ENCODE results near the gene PLEKHM1.
"Not testable (repeated sequence)": the region's sequence is repeated elsewhere in the genome, so short reads cannot be mapped to it uniquely, and the experiment has no call there.

Gene PLEKHM1

GRCh38 chr17:45468293-45469203 is 22.0 kb downstream of the PLEKHM1 start:
- DNase-seq; intact Hi-C loops (cut with DNase I): not testable (repeated sequence)

GRCh38 chr17:45461524-45462327 is 28.8 kb downstream of the PLEKHM1 start:
- intact Hi-C loops (cut with DNase I) = not testable (repeated sequence)
- peak in 1 of 10 donors; percentile 35 for DNase-seq

- intact Hi-C loops (cut with DNase I) = not testable (repeated sequence)
- peak in 1 of 10 donors; percentile 38 for DNase-seq
Measured at GRCh38 chr17:45460422-45460821, 30.1 kb downstream of the PLEKHM1 start.

DNA sequence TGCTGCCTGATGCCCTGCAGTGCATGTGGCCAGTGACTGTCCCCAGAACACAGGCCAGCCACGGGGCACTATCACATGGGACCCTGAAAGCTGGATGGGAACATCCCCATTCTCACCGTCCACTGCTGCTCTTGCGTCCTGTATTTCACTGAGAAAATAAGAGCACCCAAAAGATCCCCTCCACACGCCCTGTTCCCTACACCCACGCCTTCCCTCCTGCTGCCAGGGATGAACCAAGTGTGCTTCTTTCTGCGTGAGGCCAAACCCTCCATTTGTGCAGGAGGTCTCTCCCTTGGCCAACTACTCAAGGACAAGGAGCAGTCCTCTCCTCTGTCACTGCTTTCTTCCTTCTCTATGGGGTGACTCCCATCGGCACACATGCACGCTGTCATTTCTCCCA is 36.2 kb downstream of the PLEKHM1 start:
- peak in 1 of 10 donors; percentile 12 for DNase-seq
- intact Hi-C loops (cut with DNase I) = not testable (repeated sequence)

- intact Hi-C loops (cut with DNase I) = not testable (repeated sequence)
- DNase-seq = peak in 1 of 10 donors; percentile 69
Measured at GRCh38 chr17:45453731-45454130, 36.8 kb downstream of the PLEKHM1 start.

DNA sequence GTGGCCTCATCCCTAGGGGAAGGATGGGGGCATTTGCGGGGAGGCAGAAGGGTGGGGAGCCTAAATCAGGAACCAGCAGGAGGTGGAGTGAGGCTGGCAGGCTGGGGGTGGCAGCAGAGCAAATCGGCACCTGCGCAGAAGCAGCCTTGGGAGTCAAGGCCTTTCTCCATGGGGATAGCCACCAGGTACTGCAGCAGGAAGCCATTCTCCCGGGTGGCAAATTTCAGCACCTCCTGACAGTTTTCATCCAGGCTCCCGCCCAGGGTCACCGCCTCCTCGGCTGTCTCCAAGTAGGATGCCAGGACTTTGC is 37.3 kb downstream of the PLEKHM1 start:
- peak in 1 of 10 donors; percentile 75 for DNase-seq
- intact Hi-C loops (cut with DNase I) = not testable (repeated sequence)

DNA sequence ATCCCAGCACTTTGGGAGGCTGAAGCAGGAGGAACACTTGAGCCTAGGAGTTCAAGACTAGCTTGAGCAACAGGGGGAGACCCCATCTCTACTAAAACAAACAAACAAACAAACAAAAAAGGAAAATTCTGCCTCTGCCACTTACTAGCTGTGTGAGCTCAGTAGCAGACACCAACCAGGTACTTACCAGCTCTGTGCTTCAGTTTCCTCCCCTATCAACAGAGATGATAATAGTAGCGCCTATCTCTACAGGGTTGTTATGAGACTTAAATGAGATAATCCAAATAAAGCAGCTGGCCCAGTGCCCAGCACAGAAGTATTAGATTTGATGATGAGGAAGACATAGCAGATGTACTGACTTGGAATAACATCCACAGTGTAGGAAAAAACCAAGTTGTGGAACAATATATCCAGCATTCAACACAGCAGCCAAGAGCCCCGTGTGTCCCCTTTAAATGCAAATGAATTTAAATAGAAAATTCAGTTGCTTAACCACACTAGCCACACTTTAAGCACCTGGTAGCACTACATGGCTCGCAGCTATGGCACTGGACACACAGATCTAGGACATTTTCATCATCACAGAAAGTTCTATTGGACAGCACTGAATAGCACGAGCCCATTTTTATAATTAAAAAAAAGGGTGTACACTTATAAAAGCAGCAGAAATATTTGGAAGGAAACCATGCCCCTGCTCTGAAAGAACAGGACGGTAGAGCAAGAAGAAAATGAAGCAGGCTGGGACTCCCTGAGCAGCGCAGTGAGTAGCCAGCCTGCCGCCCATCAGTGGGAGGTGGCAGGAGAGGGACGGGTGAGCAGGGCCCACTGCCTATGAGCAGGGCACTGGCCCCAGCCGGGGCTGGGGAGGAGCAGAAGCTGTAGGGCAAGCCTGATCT is 37.9 kb downstream of the PLEKHM1 start:
- intact Hi-C loops (cut with DNase I) = not testable (repeated sequence)
- peak in 1 of 10 donors; percentile 57 for DNase-seq

- intact Hi-C loops (cut with DNase I) = not testable (repeated sequence)
- DNase-seq = peak in 1 of 10 donors; percentile 52
Measured at GRCh38 chr17:45451660-45452059, 38.9 kb downstream of the PLEKHM1 start.

GRCh38 chr17:45451131-45451530 is 39.4 kb downstream of the PLEKHM1 start:
- intact Hi-C loops (cut with DNase I) = no loop called here
- peak in 1 of 10 donors; percentile 67 for DNase-seq

DNA sequence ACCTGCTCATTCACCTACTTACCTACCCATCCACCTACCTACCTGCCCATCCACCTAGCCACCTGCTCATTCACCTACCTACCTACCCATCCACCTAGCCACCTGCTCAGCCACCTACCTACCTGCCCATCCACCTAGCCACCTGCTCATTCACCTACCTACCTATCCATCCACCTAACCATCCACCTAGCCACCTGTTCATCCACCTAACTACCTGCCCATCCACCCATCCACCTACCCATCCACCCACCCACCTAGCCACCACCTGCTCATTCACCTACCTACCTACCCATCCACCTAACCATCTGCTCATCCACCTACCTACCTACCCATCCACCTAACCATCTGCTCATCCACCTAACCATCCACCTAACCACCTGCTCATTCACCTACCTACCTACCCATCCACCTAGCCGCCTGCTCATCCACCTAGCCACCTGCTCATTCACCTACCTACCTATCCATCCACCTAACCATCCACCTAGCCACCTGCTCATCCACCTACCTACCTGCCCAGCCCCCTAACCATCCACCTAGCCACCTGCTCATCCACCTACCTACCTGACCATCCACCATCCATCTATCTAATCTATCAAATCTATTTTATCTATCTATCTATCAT is 40.7 kb downstream of the PLEKHM1 start:
- intact Hi-C loops (cut with DNase I) = not testable (repeated sequence)

DNA sequence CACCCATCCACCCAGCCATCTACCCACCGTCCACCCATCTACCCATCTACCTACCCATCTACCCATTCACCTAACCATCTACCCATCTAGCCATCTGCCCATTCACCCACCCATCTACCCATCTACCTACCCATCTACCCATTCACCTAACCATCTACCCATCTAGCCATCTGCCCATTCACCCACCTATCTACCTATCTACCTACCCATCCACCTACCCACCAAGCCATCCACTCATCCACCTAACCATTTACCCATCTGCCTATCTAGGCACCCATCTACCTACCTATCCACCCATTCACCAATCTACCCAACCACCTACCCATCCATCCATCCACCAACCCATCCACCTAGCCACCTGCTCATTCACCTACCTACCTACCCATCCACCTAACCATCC is 41.3 kb downstream of the PLEKHM1 start:
- DNase-seq; intact Hi-C loops (cut with DNase I): not testable (repeated sequence)

More for the DNA sequence above, 40.7 kb downstream of the PLEKHM1 start:
- DNase-seq = peak in 1 of 10 donors; percentile 17

- intact Hi-C loops (cut with DNase I); DNase-seq: not testable (repeated sequence)
Measured at GRCh38 chr17:45448483-45448882, 42.0 kb downstream of the PLEKHM1 start.

DNA sequence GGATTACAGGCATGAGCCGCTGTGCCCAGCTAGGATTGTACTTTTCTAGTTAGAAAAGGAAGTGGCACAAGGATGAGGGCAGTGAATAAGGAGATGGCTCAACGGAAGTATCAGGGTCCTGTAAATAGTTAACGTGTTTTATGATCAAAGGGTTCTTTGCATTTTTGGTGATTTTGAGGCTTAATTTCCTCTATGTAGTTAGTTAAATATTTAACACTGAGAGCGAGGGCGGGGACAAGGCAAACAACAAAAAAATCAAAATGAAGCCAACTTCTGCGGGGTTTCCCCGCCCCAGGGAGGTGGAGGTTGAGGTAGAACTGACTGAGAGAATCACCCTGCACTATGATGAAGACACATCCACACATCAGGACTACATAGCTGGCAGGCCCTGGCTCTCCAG is 42.5 kb downstream of the PLEKHM1 start:
- intact Hi-C loops (cut with DNase I); DNase-seq: not testable (repeated sequence)

DNA sequence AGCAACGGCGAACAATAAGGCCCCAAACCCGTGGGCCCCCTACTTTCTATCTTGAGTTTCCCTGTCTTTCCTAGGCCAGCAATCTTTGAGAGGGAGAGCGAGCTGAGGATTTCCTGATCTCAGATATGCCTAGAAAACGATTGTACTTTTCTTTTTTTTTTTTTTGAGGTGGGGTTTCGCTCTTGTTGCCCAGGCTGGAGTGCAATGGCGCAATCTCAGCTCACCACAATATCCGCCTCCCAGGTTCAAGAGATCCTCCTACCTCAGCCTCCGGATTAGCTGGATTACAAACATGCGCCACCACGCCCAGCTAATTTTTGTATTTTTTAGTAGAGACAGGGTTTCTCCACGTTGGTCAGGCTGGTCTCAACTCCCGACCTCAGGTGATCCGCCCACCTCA is 42.9 kb downstream of the PLEKHM1 start:
- intact Hi-C loops (cut with DNase I) = not testable (repeated sequence)
- DNase-seq = peak in 1 of 10 donors; percentile 14

- DNase-seq = peak in 2 of 10 donors; percentile 42 to 62
- intact Hi-C loops (cut with DNase I) = not testable (repeated sequence)
Measured at GRCh38 chr17:45446872-45447625, 43.5 kb downstream of the PLEKHM1 start.

DNA sequence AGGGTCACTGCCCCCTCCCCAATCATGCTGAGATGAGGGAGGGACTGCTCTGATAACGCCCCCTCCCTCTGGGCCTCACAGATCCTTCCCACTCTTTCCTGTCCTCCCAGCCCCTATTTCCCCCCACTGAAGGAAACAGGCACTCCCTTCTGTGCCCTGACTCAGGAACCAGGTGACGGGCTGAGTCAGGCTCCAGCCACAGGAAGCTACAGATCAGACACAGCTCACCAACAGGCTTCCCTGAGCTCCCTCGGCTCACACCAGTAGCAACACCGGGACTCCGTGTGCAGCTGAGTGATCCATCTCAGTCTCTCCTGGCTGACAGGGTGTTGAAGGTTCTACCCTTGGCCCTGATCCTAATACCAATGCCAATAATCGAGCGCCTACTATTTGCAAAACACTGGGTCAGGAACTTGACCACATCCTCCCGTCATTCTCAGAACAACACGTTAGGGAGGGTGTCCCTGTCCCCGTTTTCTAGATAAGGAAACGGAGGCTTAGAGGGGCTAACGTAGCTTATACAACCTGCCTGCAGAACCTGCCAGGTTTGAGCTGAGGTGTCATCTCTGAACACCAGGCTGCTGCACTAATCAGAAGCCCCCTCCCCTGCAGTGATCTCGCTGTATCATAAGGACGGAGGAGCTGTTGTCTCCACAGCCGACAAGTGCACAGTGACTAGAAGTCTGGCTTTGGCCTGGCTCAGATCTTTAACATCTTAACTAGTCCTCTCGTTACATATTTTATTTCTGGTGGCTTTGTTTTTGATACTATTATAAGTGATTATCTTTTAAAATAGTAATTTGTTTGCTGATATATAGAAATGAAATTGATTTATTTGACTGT is 44.4 kb downstream of the PLEKHM1 start:
- intact Hi-C loops (cut with DNase I) = not testable (repeated sequence)
- peak in 1 of 10 donors; percentile 43 for DNase-seq

DNA sequence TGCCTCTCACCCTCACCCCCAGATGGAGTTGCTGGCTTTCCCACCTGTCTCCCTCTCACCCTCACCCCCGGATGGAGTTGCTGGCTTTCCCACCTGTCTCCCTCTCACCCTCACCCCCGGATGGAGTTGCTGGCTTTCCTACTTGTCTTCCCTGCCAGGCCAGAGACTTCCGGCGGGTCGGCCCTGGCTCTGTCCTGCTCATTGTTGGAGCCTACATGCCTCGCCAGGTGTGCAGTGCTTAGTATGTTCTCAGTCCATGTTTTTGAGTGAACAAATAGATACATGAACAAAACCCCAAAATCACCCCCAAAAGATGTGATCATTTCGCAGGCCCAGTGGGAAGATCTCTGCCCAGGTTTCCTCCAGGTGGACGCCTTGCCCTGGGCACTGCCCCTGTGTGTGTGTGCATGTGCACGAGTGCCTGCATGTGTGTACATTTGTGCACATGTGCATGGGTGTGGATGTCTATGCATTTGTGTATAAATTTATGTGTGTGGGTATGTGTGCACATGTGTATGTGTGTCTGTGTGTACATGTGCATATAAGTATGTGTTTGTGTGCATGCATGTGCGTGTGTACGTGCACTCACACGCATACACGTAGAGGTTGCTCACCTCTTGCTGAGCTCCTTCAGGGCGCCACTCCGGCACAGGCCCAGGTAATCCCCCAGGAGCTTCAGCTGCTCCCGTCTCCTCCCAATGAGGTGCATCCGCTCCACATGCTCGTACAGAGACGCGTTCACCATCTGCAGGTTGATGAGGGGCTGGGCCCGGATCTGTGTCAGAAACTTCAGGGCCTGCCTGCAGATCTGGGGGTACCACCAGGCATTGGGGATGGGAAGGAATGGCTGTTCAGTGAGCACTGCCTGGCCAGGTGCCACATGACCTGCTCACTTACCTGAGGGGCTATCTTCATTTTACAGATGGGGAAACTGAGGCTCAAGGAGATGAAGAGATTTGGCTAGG is 45.4 kb downstream of the PLEKHM1 start:
- peak in 2 of 10 donors; percentile 35 to 57 for DNase-seq
- intact Hi-C loops (cut with DNase I) = not testable (repeated sequence)

Data from posterior cingulate gyrus (tissue), 11 donors.